ENCODE data around the gene TDG.

The TDG gene

DNA sequence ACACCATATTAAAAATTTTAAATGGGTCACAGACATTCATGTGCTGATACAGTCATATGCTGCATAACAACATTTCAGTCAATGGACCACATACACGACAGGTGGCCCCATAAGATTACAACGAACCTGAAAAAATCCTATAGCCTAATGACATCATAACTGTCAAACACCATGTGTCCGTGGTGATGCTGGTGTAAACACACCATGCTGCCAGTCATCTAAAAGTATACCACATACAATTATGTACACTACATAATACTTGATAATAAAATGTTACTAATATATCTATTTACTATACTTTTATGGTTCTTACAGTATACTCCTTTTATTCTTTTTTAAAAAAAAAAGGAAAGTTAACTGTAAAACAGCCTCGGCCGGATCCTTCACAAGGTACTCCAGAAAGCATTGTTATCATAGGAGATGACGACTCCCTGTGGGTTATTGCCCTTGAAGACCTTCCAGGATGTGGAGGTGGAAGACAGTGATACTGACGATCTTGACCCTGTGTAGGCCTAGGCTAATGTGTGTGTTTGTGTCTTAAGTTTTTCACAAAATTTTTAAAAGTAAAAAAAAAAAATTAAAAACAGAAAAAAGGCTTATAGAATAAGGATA is 5.0 kb upstream of the TDG start:
- H3K4me3 ChIP-seq (replicated peaks; ENCODE audit: low read depth, low read length), result no peak overlapping the region
- TF ChIP-seq, protein P1, sequence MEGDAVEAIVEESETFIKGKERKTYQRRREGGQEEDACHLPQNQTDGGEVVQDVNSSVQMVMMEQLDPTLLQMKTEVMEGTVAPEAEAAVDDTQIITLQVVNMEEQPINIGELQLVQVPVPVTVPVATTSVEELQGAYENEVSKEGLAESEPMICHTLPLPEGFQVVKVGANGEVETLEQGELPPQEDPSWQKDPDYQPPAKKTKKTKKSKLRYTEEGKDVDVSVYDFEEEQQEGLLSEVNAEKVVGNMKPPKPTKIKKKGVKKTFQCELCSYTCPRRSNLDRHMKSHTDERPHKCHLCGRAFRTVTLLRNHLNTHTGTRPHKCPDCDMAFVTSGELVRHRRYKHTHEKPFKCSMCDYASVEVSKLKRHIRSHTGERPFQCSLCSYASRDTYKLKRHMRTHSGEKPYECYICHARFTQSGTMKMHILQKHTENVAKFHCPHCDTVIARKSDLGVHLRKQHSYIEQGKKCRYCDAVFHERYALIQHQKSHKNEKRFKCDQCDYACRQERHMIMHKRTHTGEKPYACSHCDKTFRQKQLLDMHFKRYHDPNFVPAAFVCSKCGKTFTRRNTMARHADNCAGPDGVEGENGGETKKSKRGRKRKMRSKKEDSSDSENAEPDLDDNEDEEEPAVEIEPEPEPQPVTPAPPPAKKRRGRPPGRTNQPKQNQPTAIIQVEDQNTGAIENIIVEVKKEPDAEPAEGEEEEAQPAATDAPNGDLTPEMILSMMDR (IDR thresholded peaks at IDR 0.05; ENCODE audit: low read depth, low read length, missing control alignments), result no peak
- no peak for DNase-seq (ENCODE audit: extremely low read depth, low read depth)

DNA sequence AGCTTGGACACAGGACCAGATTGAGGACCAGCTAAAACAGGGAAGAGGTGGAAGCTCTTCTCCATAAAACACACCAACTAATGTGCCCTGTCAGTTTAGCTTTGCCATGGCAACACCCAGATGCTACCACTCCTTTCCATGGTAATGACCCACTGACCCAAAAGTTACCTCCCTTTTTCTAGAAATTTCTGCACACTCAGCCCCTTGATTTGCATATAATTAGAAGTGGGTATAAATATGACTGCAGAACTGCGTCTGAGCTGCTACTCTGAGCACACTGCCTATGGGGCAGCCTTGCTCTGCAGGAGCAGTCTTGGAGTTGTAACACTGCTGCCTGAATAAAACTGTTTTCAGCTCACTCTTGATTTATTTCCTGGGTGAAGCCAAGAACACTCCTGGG is 3.2 kb upstream of the TDG start:
- H3K4me3 ChIP-seq (replicated peaks; ENCODE audit: low read depth, low read length), result no peak overlapping the region
- no peak for DNase-seq (ENCODE audit: extremely low read depth, low read depth)
- TF ChIP-seq, protein P1 (IDR thresholded peaks at IDR 0.05; ENCODE audit: low read depth, low read length, missing control alignments), result no peak

DNA sequence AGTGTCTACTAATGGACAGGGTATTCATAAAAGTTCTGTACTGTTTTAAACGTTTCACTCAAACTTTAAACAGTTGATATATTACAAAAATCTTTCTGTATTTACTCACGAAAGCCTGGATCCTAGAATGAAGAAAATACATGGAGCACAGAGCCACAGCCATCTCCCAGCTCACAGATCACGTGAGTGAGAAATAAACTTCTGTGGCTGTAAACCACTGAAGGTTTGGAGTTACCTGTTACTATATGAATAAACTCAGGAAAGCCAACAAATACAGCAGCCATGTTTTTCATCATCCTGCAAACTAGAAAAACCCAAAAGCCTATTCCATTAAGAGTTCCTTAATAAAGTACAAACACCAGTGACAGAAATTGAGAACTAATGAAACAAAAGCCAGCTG is 867 bp upstream of the TDG start:
- DNase-seq (ENCODE audit: extremely low read depth, low read depth), result no peak
- peak overlapping the region; percentile 96 for H3K4me3 ChIP-seq (replicated peaks; ENCODE audit: low read depth, low read length)
- TF ChIP-seq, protein P1 (IDR thresholded peaks at IDR 0.05; ENCODE audit: low read depth, low read length, missing control alignments), result no peak

DNA sequence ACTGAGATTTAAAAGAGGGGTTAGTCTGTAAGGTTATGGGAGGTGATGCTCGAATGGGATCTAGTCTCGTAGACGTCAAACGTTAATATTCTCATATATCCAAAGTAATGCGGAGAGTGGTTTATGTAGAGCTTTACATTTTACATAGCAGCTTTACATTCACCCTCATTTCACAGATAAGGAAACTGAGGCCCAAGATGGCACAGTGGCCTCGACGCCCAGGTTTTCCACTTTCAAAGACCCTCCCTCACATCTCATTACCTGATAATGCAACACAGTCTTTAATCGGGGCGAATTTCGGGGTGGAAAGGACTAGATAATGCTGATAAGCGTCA is 450 bp upstream of the TDG start:
- DNase-seq (ENCODE audit: extremely low read depth, low read depth), result no peak
- H3K4me3 ChIP-seq (replicated peaks; ENCODE audit: low read depth, low read length), result peak overlapping the region; percentile 96
- TF ChIP-seq, protein P1 (IDR thresholded peaks at IDR 0.05; ENCODE audit: low read depth, low read length, missing control alignments), result no peak

DNA sequence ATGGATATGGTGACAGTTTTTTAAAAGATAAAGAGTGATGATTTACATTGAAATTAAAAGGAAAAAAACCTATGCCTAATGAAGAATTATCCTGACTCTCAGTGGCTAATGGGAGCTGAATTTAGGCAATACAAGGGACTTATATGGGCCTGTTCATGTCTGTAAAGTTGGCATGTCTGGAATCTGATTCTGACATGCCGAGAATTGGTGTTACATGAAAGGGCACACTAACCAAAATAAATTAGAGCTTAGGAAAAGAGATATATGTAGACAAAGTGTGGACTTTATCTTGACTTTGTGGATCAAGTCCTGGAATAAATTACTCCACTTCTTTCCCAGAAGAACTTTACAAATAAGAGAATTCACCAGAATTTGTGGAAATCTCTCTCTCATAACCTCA is 1.1 kb downstream of the TDG start:
- DNase-seq (ENCODE audit: extremely low read depth, low read depth), result no peak
- TF ChIP-seq, protein P1 (IDR thresholded peaks at IDR 0.05; ENCODE audit: low read depth, low read length, missing control alignments), result no peak
- peak overlapping the region; percentile 96 for H3K4me3 ChIP-seq (replicated peaks; ENCODE audit: low read depth, low read length)

DNA sequence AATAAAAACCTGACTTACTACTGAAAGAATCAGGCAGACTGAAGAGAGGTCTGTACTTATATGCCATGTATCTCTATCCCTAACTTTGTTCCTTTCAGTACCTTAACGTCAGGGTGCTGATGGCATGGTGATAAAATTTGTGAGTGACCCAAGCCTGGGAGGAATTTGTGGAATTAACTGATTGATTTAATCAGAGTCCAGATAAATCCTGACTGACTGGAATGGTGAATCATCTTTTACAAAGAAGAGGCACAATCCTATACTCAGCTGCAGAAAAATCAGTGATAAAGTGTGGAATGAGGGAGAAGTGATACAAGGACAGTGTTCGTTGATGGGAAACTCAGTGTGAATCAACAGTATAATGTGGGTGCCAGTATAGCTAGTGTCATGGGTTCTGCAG is 3.7 kb downstream of the TDG start:
- TF ChIP-seq, protein P1 (IDR thresholded peaks at IDR 0.05; ENCODE audit: low read depth, low read length, missing control alignments), result no peak
- DNase-seq (ENCODE audit: extremely low read depth, low read depth), result no peak
- H3K4me3 ChIP-seq (replicated peaks; ENCODE audit: low read depth, low read length), result no peak overlapping the region

DNA sequence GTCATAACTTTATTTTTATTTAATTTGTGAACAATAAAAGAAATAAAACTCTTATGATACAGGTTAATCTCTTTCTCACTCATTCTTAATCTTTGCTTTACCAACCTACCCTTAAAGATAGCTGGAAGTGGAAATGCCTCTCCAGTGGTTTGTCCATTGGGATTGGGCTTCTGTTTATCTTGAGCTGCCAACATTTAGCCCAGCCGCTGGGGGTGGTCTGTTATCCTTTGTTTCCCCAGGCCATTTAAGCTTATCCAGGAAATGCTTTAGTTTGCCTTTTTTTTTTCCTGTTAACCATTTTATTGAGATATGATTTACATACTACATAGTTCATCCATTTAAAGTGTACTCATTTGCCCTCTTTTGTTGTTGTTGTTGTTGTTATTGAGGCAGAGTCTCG is 8.2 kb downstream of the TDG start:
- no peak overlapping the region for H3K4me3 ChIP-seq (replicated peaks; ENCODE audit: low read depth, low read length)
- DNase-seq (ENCODE audit: extremely low read depth, low read depth), result no peak
- TF ChIP-seq, protein P1 (IDR thresholded peaks at IDR 0.05; ENCODE audit: low read depth, low read length, missing control alignments), result no peak

All from HFF-Myc (cell line).